GM18502 (cell line): ENCODE measurements around the gene TERB2.
"Not testable (repeated sequence)": the region's sequence is repeated elsewhere in the genome, so short reads cannot be mapped to it uniquely, and the experiment has no call there.

Experiments
- ATAC-seq: cut with Tn5 transposase; IDR thresholded peaks from one replicate; pipeline ENCODE4 v1.9.1; 2021; ENCODE audit warnings: mild to moderate bottlenecking; ENCODE audit not compliant: unreplicated experiment, poor library complexity

The TERB2 gene, protein sequence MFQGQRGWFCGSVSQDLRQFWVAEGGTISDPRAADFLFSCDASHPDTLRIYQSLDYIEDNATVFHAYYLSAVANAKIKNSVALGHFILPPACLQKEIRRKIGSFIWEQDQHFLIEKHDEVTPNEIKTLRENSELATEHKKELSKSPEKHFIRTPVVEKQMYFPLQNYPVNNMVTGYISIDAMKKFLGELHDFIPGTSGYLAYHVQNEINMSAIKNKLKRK

GRCh38 chr15:44956388-44956787 lies at the start of gene TERB2:
TSS of gene TERB2 (plus strand) at chr15:44956687. CDS start at chr15:44956719, 32 bp downstream.
- ATAC-seq: no peak

- no peak for ATAC-seq
Measured at GRCh38 chr15:44909423-44909822, 47.1 kb upstream of the TERB2 start.

- no peak for ATAC-seq
Measured at GRCh38 chr15:44910981-44911625, 45.4 kb upstream of the TERB2 start.

GRCh38 chr15:44912186-44912585 lies 44.3 kb upstream of the TERB2 start:
- not testable (repeated sequence) for ATAC-seq

DNA sequence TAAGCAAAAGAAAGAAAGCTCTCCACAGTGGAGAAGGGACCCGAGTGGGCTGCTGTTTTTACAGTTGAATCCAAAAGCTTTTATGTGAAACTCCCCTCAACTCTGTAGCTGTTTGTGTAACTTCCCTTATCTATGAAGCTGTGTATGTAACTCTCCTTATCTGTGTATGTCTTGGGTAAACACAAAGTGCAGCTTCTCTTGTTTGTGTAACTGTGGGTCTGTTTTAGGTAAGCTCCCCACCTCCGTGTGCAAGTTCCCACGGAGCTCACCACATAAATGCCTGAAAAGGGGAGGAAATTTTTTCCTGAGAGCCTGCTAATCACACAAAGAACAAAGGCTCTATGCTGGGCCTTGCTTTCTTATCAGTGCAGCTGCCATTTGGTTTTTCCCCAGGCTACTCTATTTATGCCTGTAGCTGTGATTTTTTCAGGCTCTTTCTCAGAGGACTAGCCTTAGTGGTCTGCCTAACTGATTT lies 43.5 kb upstream of the TERB2 start:
- ATAC-seq: not testable (repeated sequence)

GRCh38 chr15:44918136-44918535 lies 38.4 kb upstream of the TERB2 start:
- ATAC-seq: no peak

GRCh38 chr15:44928658-44929057 lies 27.8 kb upstream of the TERB2 start:
- not testable (repeated sequence) for ATAC-seq

GRCh38 chr15:44930283-44930682 lies 26.2 kb upstream of the TERB2 start:
- not testable (repeated sequence) for ATAC-seq

DNA sequence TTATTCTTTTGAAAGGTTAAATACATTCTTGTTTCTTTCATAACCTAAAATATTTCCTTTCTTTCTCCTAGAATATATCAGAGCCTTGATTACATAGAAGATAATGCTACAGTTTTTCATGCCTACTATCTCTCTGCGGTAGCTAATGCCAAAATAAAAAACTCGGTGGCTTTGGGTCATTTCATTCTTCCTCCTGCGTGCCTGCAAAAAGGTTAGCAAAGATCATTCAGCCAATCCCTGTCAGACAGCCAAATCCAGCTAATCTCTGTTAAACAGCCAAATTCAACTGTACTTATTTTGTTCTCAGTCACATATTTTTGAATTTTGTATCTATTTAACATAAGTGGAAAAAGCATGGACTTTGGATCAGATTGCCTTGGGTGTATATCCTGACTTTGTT lies 1.8 kb downstream of the TERB2 start:
- ATAC-seq: not testable (repeated sequence)

DNA sequence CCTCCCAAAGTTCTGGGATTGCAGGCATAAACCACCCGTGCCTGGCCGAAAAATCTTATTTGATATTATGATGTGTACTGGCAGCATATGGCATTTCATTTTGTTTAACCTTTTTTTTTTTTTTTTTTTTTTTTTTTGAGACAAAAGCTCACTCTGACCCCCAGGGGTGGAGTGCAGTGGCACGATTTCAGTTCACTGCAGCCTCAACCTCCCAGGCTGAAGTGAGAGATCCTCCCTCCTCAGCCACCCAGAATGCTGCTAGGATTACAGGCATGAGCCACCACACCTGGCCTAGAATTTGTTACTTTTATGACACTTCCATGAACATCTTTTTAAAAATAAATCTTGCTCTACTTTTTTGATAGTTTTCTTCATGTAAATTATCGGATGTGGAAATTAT lies 12.0 kb downstream of the TERB2 start:
- ATAC-seq: no peak

GRCh38 chr15:44971036-44971435 lies 14.5 kb downstream of the TERB2 start:
- no peak for ATAC-seq

GRCh38 chr15:44976183-44976582 lies 19.7 kb downstream of the TERB2 start:
- ATAC-seq: not testable (repeated sequence)

GRCh38 chr15:44977781-44978180 lies 21.3 kb downstream of the TERB2 start:
- not testable (repeated sequence) for ATAC-seq

- not testable (repeated sequence) for ATAC-seq
Measured at GRCh38 chr15:44979617-44980339, 23.3 kb downstream of the TERB2 start.

DNA sequence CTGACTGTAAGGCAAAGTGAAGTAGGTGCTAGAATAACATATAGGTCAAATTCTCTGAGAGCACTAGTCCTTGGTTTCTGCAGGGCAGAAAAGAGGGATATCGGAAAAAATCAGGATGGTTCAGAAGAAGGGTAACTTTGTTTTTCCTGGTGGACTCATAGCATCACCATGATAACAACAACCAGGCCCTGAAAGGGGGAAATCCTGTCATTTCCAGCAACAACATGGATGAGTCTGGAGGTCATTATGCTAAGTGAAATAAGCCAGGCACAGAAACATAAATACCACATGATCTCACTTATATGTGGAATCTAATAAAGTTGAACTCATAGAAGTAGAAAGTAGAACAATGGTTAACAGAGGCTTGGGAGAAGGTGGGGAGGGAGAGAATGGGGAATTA lies 27.7 kb downstream of the TERB2 start:
- ATAC-seq: not testable (repeated sequence)

- not testable (repeated sequence) for ATAC-seq
Measured at GRCh38 chr15:44986346-44987055, 30.0 kb downstream of the TERB2 start.

DNA sequence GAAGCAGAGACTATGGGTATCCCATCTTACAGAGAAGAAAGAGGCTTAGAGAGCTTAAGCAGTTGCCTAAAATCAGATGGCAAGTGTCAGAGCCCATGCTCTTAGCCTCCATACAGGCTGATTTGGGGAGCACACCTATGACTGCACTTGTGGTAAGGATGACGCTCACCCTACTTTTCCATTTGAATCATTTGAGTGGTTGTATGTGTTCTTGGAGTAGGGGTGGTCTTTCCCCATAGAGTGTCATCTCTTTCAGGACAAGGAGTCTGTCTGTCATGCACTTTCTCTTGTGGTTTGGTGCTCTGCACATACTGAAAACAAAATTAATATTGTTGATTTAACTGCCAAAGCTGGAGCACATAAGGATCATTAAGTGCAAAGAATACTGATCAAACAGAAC lies 31.2 kb downstream of the TERB2 start:
- ATAC-seq: not testable (repeated sequence)

DNA sequence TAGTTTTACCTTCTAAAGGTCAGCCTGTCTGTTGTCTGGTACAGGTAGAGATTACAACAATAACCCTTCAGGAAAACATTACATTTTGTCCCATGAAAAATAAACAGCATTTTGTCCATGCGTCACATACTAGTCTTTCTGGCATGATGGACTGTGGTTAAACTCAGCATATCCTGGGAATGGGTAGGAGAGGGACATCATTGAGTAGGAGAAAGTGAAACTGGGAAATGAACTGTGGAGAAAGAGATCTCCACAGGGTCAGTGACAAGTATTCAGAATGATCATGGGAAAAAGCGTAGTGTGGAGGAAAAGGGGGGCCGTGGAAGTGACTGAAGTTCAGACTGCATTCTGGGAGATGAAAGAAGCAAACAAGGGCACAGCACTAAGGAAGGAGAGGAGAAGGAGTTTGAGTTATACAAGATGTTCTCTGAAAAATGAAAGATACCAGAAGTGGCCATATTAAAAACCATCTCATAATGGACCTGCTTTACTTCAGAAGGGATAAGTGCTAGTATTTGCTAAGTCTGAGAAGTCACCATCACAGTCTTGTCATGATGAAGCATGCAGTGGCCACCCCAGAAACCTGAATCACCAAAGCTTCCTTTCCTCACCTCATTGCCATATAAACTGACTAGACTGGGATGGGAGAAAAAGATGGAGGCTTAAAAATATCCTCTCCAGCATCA lies 31.8 kb downstream of the TERB2 start:
- ATAC-seq: not testable (repeated sequence)

DNA sequence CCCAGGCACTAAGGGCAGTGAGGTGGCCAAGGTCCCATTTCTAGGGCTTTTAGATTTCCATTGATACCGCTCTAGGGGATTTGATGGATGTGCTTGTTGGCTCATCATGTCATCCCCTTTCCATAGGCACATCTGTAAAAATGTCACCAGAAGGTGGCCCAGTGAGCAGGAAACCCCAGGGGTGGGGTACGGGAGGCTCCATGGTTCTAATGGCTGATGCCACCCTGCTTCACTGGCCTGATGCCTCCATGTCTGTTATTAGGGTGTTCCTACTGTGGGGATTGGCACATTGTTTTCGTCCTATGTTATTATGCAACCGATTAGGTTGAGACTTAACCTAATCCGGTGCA lies 32.4 kb downstream of the TERB2 start:
- ATAC-seq: not testable (repeated sequence)

- ATAC-seq: not testable (repeated sequence)
Measured at GRCh38 chr15:44997632-44998031, 41.1 kb downstream of the TERB2 start.
